Omental fat pad (tissue), 4 donors: ENCODE data around the gene RIN3. TPM values are rescaled to one million over a fixed set of nuclear protein-coding genes. Genes with fewer than 3 reads are reported as not detected.
A peak's percentile ranks its signal among the peaks of the same experiment; 100 is the strongest.

ENCODE experiments used
- ATAC-seq: fragments of 150-250 bp; one replicate; pipeline ENCODE4 v1.9.1; 2016; ENCODE audit warnings: mild to moderate bottlenecking, moderate library complexity; ENCODE audit not compliant: low FRiP score
- DNase-seq: peaks from one replicate; pipeline ENCODE4 v3.0.0-alpha.2; 2019; ENCODE audit warnings: low spot score
- CTCF ChIP-seq, 3 donors: fragments of 450-650 bp; IDR thresholded peaks; one replicate each; pipeline ENCODE4 v1.5.1; 2016 to 2017; ENCODE audit warnings: antibody characterized with exemption in 3 of 3, mild to moderate bottlenecking in 3 of 3, moderate library complexity in 2 of 3
- total RNA-seq, 4 donors: library from RNA; depleted of rRNA; stranded (reverse); fragments of >200 nt; gene quantifications; one replicate each; pipeline ENCODE4 v1.1.0, GENCODE V29; 2016

The RIN3 gene
- total RNA-seq, 4 donors from 2014 or later: 11.6 to 36.3 (median 20.2) TPM

GRCh38 chr14:92717571-92718042, 204.0 kb downstream of the RIN3 start:
- ATAC-seq (no peak), DNase-seq (no peak)
- TF ChIP-seq CTCF (IDR thresholded peaks at IDR 0.05): no peak

- ATAC-seq (no peak), DNase-seq (no peak)
- TF ChIP-seq CTCF (IDR thresholded peaks at IDR 0.05): no peak
These were observed 205.1 kb downstream of the RIN3 start for GRCh38 chr14:92718664-92719063.

- ATAC-seq (no peak), DNase-seq (no peak)
- no peak for TF ChIP-seq CTCF (IDR thresholded peaks at IDR 0.05)
These were observed 205.8 kb downstream of the RIN3 start for GRCh38 chr14:92719421-92719820.

GRCh38 chr14:92719890-92720323, 206.3 kb downstream of the RIN3 start:
- ATAC-seq (no peak), DNase-seq (no peak)
- TF ChIP-seq CTCF (IDR thresholded peaks at IDR 0.05): no peak

GRCh38 chr14:92724516-92725340, 211.1 kb downstream of the RIN3 start:
- ATAC-seq: no peak
- no peak for DNase-seq
- no peak for TF ChIP-seq CTCF (IDR thresholded peaks at IDR 0.05)

GRCh38 chr14:92726135-92726932, 212.8 kb downstream of the RIN3 start:
- no peak for TF ChIP-seq CTCF (IDR thresholded peaks at IDR 0.05)
- DNase-seq (peak; percentile 43), ATAC-seq (peak; percentile 59)
